Naive thymus-derived CD4-positive, alpha-beta T cell (primary cell): Measurements from ENCODE around the gene SPATA31D4. TPM values are rescaled to one million over a fixed set of nuclear protein-coding genes. Genes with fewer than 3 reads are reported as not detected.
"Not testable (repeated sequence)": the region's sequence is repeated elsewhere in the genome, so short reads cannot be mapped to it uniquely, and the experiment has no call there.

Experiments used
- ATAC-seq: fragments of 150-1000 bp; cut with Tn5 transposase; 2 replicates; pipeline ENCODE4 v1.10.0; 2021; ENCODE audit warnings: mild to moderate bottlenecking, moderate library complexity
- CTCF ChIA-PET: fragments of 350-600 bp; sonication (Branson Sonifier 250); formaldehyde crosslinking; loops from one replicate; lab custom pipeline; 2021; ENCODE audit warnings: antibody characterized with exemption; lab: Charles Lee
- POLR2A ChIA-PET: fragments of 350-600 bp; sonication (Branson Sonifier 250); formaldehyde crosslinking; loops from one replicate; lab custom pipeline; 2021; ENCODE audit warnings: antibody characterized with exemption, inconsistent platforms; lab: Charles Lee
- DNase-seq, 9 donors: peaks; one replicate each; pipeline versions ENCODE4 v3.0.0 to v3.0.0-alpha.2; 2020 to 2022; ENCODE audit warnings: mixed read lengths in 1 of 9
- H3K27ac ChIP-seq: one replicate; pipeline ENCODE4 v1.7.0; 2013; ENCODE audit warnings: mild to moderate bottlenecking, low read depth, low read length, moderate library complexity
- H3K27me3 ChIP-seq, 2 donors: one replicate each; pipeline ENCODE4 v1.7.0; 2013; ENCODE audit warnings: low read length in 2 of 2, mild to moderate bottlenecking in 2 of 2, moderate library complexity in 2 of 2; ENCODE audit not compliant: control insufficient read depth in 2 of 2, insufficient read depth in 2 of 2
- H3K36me3 ChIP-seq, 3 experiments: 1 replicate in 2 of 3; 2 replicates in 1 of 3; pipeline ENCODE4 v1.7.0; 2013; ENCODE audit warnings: low read length in 3 of 3, mild to moderate bottlenecking in 3 of 3, moderate library complexity in 1 of 3; ENCODE audit not compliant: insufficient read depth in 3 of 3, control insufficient read depth in 2 of 3
- H3K4me1 ChIP-seq, 2 donors: one replicate each; pipeline ENCODE4 v1.7.0; 2013; ENCODE audit warnings: low read length in 2 of 2, mild to moderate bottlenecking in 2 of 2, moderate library complexity in 1 of 2; ENCODE audit not compliant: control insufficient read depth in 2 of 2, insufficient read depth in 2 of 2
- H3K4me3 ChIP-seq: 2 replicates; pipeline ENCODE4 v1.7.0; 2013; ENCODE audit warnings: mild to moderate bottlenecking, low read length
- H3K9me3 ChIP-seq, 3 experiments: 1 replicate in 2 of 3; 2 replicates in 1 of 3; pipeline ENCODE4 v1.7.0; 2013; ENCODE audit warnings: low read length in 3 of 3; ENCODE audit not compliant: control insufficient read depth in 2 of 3
- H3K27ac Mint-ChIP-seq, 9 donors: one replicate each; pipeline ENCODE4 v1.8.0; 2020 to 2022; ENCODE audit warnings: mixed read lengths in 9 of 9, mild to moderate bottlenecking in 8 of 9, moderate library complexity in 5 of 9, inconsistent platforms in 2 of 9
- H3K27me3 Mint-ChIP-seq, 5 donors: one replicate each; pipeline ENCODE4 v1.8.0; 2021 to 2022; ENCODE audit warnings: mixed read lengths in 5 of 5, mild to moderate bottlenecking in 1 of 5
- H3K36me3 Mint-ChIP-seq, 5 donors: one replicate each; pipeline ENCODE4 v1.8.0; 2020 to 2022; ENCODE audit warnings: mixed read lengths in 5 of 5, mild to moderate bottlenecking in 3 of 5, inconsistent platforms in 1 of 5
- H3K4me1 Mint-ChIP-seq, 7 donors: one replicate each; pipeline ENCODE4 v1.8.0; 2020 to 2022; ENCODE audit warnings: mixed read lengths in 7 of 7, mild to moderate bottlenecking in 3 of 7, inconsistent platforms in 1 of 7
- H3K4me3 Mint-ChIP-seq, 10 donors: one replicate each; pipeline ENCODE4 v1.8.0; 2020 to 2022; ENCODE audit warnings: mild to moderate bottlenecking in 10 of 10, mixed read lengths in 10 of 10, moderate library complexity in 6 of 10, inconsistent platforms in 2 of 10
- H3K9me3 Mint-ChIP-seq, 11 donors: one replicate each; pipeline ENCODE4 v1.8.0; 2020 to 2022; ENCODE audit warnings: mixed read lengths in 11 of 11, mild to moderate bottlenecking in 4 of 11, inconsistent platforms in 1 of 11, moderate library complexity in 1 of 11
- intact Hi-C, 2 donors: fragments of 100-400 bp; cut with micrococcal nuclease; formaldehyde crosslinking; loops; one replicate each; pipeline ENCODE4 v1.15.1; 2023
- polyA plus RNA-seq, 2 donors: library from polyadenylated mRNA; unstranded; fragments of 300-500 nt; fragmentation: Illumina TruSeq; gene quantifications; one replicate each; pipeline ENCODE4 v1.2.3, GENCODE V29; 2021
- total RNA-seq, 6 experiments: library from RNA in 5 of 6; stranded (reverse) in 5 of 6; gene quantifications; 1 replicate in 5 of 6; 2 replicates in 1 of 6; pipeline ENCODE4 v1.2.3 and lab custom pipeline; 2021 to 2026

The SPATA31D4 gene
- total and polyA plus RNA-seq, 7 experiments from 2014 or later = not detected

- ATAC-seq = no peak
- peaks cover 0 to 2% (median 0%) of the 10 kb centered on the region in 7 donors for H3K4me1 Mint-ChIP-seq
- Histone ChIP-seq H3K27ac (no peak overlapping the region), H3K9me3 (no peaks in the 10 kb centered on the region), H3K4me1 (no peaks in the 10 kb centered on the region), H3K36me3 (no peaks in the 10 kb centered on the region), H3K4me3 (no peak overlapping the region), H3K27me3 (no peaks in the 10 kb centered on the region)
- H3K4me3 Mint-ChIP-seq = no peak overlapping the region
- no peaks in the 10 kb centered on the region for H3K36me3 Mint-ChIP-seq
- intact Hi-C loops = no loop called here
- ChIA-PET POLR2A (no interaction called here), CTCF (no interaction called here)
- peaks cover 0 to 3% (median 0%) of the 10 kb centered on the region in 5 donors for H3K27me3 Mint-ChIP-seq
- DNase-seq = no peak
- peaks cover 0 to 15% (median 2%) of the 10 kb centered on the region in 11 donors for H3K9me3 Mint-ChIP-seq
- H3K27ac Mint-ChIP-seq = no peak overlapping the region
Measured at GRCh38 chr9:81912135-81912534, 16.1 kb upstream of the SPATA31D4 start.

GRCh38 chr9:81915801-81916505, 12.3 kb upstream of the SPATA31D4 start:
- H3K4me3 ChIP-seq = no peak overlapping the region
- intact Hi-C loops = no loop called here
- ATAC-seq (no peak), DNase-seq (no peak)
- peaks cover 0 to 3% (median 0%) of the 10 kb centered on the region in 5 donors for H3K27me3 Mint-ChIP-seq
- no peaks in the 10 kb centered on the region for H3K4me1 ChIP-seq
- H3K36me3 Mint-ChIP-seq = no peaks in the 10 kb centered on the region
- no peaks in the 10 kb centered on the region for H3K36me3 ChIP-seq
- H3K27ac ChIP-seq = no peak overlapping the region
- no peak overlapping the region for H3K27ac Mint-ChIP-seq
- H3K27me3 ChIP-seq = no peaks in the 10 kb centered on the region
- CTCF ChIA-PET = no interaction called here
- no peak overlapping the region for H3K4me3 Mint-ChIP-seq
- POLR2A ChIA-PET = no interaction called here
- H3K4me1 Mint-ChIP-seq = peaks cover 0 to 2% (median 0%) of the 10 kb centered on the region in 7 donors
- H3K9me3 Mint-ChIP-seq = peaks cover 0 to 15% (median 2%) of the 10 kb centered on the region in 11 donors
- no peaks in the 10 kb centered on the region for H3K9me3 ChIP-seq

GRCh38 chr9:81918507-81918906, 9.7 kb upstream of the SPATA31D4 start:
- H3K36me3 Mint-ChIP-seq, H3K36me3 ChIP-seq, intact Hi-C loops, H3K4me1 Mint-ChIP-seq, DNase-seq, H3K27ac ChIP-seq, H3K4me3 ChIP-seq, POLR2A ChIA-PET, H3K27me3 ChIP-seq, H3K4me3 Mint-ChIP-seq, ATAC-seq, H3K27ac Mint-ChIP-seq, H3K9me3 ChIP-seq, H3K4me1 ChIP-seq, H3K27me3 Mint-ChIP-seq, CTCF ChIA-PET: not testable (repeated sequence)
- H3K9me3 Mint-ChIP-seq = peaks cover 0 to 15% (median 0%) of the 10 kb centered on the region in 11 donors

- H3K36me3 ChIP-seq, DNase-seq, H3K4me3 ChIP-seq, POLR2A ChIA-PET, H3K9me3 ChIP-seq, ATAC-seq, H3K4me1 ChIP-seq, H3K4me3 Mint-ChIP-seq, H3K27me3 ChIP-seq, H3K27ac ChIP-seq, intact Hi-C loops, CTCF ChIA-PET, H3K9me3 Mint-ChIP-seq, H3K27ac Mint-ChIP-seq, H3K27me3 Mint-ChIP-seq, H3K4me1 Mint-ChIP-seq, H3K36me3 Mint-ChIP-seq: not testable (repeated sequence)
Measured at GRCh38 chr9:81930147-81930546, 1.9 kb downstream of the SPATA31D4 start.

GRCh38 chr9:81933547-81933946, 5.3 kb downstream of the SPATA31D4 start:
- not testable (repeated sequence) for H3K27ac Mint-ChIP-seq

GRCh38 chr9:81943393-81943792, 15.2 kb downstream of the SPATA31D4 start, which contains the start of gene SPATA31D3:
Gene SPATA31D3 (plus strand): TSS chr9:81943500. CDS start chr9:81943586, 86 bp downstream.
- H3K36me3 Mint-ChIP-seq, CTCF ChIA-PET, intact Hi-C loops, H3K4me1 Mint-ChIP-seq, H3K27me3 ChIP-seq, POLR2A ChIA-PET, H3K9me3 ChIP-seq, H3K4me1 ChIP-seq, H3K4me3 ChIP-seq, H3K9me3 Mint-ChIP-seq, H3K27ac Mint-ChIP-seq, H3K27ac ChIP-seq, DNase-seq, H3K36me3 ChIP-seq, H3K4me3 Mint-ChIP-seq, H3K27me3 Mint-ChIP-seq: not testable (repeated sequence)
- ATAC-seq = peak; percentile 10

More at GRCh38 chr9:81933547-81933946, 5.3 kb downstream of the SPATA31D4 start:
- DNase-seq, H3K36me3 Mint-ChIP-seq, H3K27me3 ChIP-seq, H3K4me3 Mint-ChIP-seq, ATAC-seq, H3K4me1 Mint-ChIP-seq, H3K9me3 ChIP-seq, H3K27ac ChIP-seq, H3K4me3 ChIP-seq, POLR2A ChIA-PET, H3K9me3 Mint-ChIP-seq, intact Hi-C loops, H3K36me3 ChIP-seq, H3K27me3 Mint-ChIP-seq, H3K4me1 ChIP-seq, CTCF ChIA-PET: not testable (repeated sequence)

- H3K27me3 ChIP-seq, POLR2A ChIA-PET, H3K36me3 Mint-ChIP-seq, DNase-seq, H3K4me1 Mint-ChIP-seq, intact Hi-C loops, H3K27ac ChIP-seq, H3K27me3 Mint-ChIP-seq, H3K4me1 ChIP-seq, H3K4me3 ChIP-seq, CTCF ChIA-PET, ATAC-seq, H3K36me3 ChIP-seq, H3K9me3 ChIP-seq, H3K27ac Mint-ChIP-seq, H3K4me3 Mint-ChIP-seq: not testable (repeated sequence)
- peaks cover 0 to 26% (median 5%) of the 10 kb centered on the region in 11 donors for H3K9me3 Mint-ChIP-seq
Measured at GRCh38 chr9:81948650-81949049, 20.4 kb downstream of the SPATA31D4 start.
